NCI-H2171 (cell line): ENCODE results near the gene EXOC3.
"Not testable (repeated sequence)": the region's sequence is repeated elsewhere in the genome, so short reads cannot be mapped to it uniquely, and the experiment has no call there.

ENCODE experiments used
- DNase-seq: peaks from one replicate; lab custom pipeline; 2025; lab: John Stamatoyannopoulos, UW

Gene EXOC3

DNA sequence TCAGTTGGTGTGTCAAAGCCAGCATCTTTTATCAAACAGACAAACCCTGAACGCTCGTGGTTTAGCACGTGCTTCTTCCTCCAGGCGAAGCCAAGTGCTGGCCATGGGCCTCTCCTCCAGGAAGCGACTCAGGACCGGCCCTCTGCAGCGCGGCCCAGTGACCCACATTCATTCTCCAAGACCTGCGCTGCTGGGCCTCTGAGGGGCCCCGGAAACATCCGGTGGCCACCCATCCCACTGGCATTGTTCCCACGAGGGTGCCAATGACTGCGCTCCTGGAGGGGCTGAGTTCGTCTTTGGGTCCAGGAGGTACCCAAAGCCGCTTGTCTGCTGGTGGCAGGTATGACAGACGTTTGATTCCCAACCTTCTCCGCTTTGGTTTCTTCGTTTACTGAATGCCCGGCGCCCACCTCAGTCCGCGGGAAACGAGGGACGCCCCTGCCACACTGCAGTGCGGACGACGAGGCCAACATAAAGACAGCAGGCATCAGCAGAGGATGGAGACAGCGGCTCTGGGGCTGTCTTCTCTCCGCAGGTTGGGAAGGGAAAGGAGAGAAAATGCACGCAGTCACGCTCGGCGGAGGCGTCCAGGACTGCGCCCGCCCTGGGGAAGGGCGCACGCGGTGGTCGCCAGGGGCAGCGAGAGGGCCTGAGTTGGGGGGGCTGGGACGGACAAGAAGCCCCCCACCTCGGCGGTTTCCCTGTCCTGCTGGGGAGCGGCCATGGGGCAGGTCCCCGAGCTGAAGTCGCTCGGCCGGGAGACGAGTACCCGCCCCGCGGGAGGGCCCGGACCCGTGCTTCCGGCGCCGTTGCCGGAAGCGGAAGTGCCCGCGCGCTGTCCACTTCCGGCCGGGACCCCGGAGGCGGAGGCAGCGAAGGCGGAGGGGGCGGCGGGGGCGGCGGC, at the start of gene EXOC3:
TSS of gene EXOC3 (plus strand) at position 842 of the 904 bp plus-strand sequence. CDS start 3,030 bp downstream, outside the sequence.
- DNase-seq, result peak; percentile 80

DNA sequence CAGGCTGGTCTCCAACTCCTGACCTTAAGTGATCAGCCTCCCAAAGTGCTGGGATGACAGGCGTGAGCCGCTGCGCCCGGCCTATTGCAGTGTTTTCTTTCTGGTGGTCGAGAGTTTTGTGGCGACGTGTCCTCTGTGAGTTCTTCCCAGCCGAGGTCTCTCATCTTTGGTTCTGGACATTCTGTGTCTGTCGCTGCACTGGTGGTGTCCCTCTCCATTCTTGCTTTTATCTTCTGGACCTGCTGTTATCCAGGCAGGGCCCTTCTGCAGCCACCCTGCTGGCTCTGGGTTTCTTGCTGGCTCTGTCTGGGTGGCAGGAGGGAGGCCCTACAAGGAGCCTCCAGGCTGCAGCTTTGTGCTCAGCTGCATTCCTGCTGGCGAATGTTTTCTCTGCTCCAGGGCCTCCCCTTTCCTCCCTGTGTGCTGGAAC, 49.1 kb upstream of the EXOC3 start:
- DNase-seq, result no peak

DNA sequence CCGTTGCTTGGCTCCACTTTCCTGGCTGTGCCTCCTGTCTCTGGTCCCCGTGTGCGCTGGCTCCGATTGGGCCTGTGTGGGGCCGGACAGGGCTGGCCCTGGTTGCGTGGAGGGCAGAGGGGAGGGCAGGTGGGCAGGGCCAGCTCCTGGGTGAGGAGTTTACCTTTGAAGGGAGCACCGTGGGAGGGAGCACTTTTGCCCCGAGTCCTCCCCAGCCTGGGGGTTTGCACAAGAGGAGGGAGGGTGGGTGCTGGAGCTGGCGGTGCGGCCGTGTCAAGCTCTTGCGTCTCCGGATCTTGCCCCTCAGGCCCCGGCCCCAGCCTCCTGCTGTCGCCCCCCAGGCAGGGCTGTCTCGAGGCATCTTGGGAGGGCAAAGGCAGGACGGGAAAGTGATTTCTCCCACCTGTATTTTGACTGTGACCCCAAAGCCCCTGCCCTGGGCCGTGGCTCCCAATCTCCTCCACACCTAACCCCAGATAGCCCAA, 48.3 kb upstream of the EXOC3 start:
- DNase-seq, result no peak

DNA sequence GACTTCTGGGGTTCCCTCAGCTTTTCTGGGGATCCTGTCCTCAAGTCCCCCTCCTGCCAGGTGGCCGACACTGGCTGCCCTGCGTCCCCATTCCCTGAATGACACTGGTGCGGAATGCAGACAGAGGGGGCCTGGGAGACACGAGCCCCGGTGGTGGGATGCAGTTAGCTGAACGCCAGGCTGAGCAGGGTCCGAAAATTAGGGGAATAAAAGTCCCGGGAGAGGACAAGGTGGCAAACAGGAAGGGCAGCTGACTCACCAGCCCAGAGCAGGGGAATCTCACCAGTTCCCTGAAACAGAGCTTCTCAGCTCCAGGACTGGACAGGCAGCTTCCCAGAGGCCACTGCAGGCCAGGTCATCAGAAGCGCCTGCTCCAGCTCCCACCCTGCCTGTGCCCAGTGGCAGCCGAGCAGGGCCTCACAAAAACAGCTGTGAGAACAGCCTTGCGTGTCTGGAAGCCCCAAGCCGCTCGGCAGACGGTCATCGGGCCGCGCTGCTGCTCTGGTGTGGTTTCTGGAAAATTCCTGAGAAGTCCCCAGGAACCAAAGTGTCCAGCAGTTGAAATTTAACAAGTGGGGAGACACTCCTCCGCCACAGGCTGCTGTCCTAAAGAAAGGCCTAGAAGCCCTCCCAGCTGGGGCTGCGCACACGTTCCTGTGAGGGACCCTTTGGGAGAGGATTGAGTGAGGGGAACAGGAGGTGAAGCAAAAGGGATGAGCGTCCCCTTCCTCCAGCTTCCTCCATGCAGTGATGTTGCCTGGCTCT, 47.6 kb upstream of the EXOC3 start:
- no peak for DNase-seq

DNA sequence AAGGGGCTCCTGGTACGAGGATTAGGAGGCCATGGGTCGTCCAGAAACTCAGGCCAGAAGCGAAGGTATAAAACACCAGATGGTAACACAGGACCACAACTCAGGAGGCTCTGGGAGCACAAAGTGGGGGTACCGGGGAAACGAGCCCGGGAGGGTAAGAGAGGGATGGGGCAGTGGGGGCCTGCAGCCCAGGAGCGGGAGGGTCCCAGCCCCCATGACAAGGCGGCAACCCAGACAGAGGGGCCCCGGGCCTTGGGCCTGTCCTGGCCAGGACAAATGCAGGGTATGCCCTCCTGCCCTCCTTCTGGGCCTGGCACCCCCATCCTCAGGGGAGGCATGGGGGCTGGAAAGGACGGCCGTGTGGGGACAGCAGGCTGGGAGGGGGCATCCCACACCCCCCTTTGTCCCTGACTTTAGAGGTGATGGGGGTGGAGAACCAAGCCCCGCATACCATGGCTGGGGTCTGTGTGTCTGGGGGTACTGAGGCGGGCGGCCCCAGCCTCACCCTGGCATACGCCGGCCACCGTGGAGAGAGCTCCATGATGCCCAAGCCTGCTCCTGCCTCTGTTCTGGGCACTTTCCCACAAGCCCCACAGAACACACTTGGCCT, 47.0 kb upstream of the EXOC3 start:
- no peak for DNase-seq

DNA sequence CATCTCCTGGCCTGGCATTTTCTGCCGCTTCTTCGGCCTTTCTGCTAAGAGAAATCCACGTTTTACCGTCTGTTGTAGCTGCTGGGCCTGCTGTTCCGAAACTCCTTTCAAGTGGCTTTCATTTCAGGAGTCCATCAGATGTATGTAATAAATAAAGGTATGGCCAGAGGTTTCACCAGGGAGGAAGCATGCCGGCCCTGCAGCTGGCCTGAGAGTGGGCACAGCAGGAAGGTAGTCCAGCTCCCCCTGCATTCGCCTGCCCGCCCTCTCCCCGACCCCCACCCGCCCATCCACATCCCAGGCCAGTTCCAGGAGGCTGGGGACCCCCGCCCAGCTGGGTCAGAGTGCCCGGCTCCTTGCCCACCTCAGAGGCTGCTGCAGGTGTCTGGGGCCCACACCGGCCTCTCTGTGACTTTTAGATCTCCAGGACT, 46.4 kb upstream of the EXOC3 start:
- DNase-seq, result peak; percentile 28

DNA sequence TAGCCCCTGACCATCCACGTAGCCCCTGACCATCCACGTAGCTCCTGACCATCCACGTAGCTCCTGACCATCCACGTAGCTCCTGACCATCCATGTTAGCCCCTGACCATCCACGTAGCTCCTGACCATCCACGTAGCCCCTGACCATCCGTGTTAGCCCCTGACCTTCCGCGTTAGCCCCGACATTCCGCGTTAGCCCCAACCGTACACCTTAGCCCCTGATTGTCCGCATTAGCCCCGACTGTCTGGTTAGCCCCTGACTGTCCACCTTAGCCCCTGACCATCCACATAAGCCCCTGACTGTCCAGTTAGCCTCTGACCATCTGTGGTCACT, 44.9 kb upstream of the EXOC3 start:
- DNase-seq, result not testable (repeated sequence)

DNA sequence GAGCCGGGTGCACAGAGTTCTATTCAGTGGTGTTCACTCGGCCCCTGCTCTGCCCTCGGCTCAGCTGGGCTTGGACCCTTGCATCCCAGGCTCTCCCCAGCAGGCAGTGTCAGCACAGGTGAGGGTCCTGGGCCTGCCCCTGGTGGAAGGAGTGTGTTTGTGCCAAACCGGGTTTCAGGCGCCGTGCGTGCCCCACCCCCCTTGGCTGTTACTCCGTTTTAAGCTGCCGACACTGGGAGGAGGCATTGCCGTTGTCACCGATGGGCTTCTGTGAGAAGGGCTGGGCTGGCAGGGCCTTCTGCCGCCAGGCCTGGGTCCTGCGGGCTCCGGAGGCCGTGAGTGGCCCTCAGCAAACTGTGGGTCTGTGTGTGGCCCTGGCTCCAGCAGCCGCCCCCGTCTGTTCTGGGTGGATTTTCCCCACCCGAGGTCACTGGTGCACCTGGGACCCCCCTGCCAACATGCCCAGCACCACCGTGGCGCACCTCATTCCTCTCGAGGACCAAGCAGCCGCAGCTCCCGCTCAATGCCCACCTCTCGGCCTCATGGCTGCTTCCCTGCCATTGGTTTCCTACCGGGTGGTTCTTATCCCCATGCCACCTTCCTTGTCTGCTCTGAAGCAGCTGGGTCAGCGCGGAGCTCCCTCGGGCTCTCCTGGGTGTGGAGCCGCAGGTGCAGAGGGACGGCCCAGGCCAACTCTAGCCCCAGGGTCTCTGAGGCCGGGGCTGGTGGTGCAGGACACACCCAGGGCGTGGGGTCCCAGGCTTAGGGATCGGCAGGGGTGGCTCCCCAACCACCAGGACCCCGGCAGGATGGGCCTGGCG, 44.3 kb upstream of the EXOC3 start:
- peak; percentile 46 for DNase-seq

DNA sequence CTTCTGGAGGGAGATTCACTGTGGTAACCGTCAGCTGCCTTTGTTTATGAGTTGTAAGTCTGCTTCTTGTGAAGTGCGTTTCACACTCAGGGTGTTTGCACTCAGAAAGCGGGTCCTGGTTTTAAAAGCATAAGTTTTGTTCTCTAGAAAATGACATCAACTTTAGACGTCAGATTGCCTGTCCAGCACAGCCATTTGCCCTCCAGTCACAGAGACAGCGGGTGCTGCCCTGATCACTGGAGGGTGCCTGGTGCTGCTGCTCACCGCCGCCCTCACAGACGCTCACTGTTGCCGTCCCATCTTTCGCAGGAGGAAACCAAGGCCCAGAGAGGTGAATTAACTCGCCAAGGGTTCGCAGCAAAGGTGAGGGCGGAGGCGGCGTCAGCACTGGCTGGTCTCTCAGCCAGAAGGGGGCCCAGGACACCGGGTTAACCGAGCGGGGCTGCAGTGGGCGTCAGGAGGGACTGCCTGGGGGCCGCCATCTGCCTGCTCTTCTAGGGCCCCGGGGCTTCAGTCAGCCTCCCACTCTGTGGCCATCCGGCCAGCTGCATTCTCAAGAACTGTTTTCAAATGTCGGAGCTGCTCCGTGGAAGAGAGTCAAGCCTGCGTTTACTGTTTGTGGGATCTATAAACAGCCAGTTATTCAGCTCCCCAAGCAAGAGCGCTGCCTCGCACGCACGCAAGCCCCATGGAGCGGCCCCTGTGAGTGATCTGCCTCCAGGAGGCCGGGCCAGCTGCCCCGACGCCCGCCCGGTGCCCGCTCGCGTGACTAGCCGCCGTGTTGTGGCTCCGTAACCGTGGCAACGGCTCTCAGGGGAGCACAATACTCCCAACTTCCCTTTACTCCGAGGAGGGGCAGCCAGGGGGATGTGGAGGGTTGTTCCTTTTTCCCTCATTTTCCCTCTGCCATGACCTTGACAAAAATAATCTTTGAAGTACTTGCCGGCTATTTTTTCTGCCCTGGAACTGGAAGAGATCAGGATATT, 43.4 kb upstream of the EXOC3 start:
- peak; percentile 100 for DNase-seq

DNA sequence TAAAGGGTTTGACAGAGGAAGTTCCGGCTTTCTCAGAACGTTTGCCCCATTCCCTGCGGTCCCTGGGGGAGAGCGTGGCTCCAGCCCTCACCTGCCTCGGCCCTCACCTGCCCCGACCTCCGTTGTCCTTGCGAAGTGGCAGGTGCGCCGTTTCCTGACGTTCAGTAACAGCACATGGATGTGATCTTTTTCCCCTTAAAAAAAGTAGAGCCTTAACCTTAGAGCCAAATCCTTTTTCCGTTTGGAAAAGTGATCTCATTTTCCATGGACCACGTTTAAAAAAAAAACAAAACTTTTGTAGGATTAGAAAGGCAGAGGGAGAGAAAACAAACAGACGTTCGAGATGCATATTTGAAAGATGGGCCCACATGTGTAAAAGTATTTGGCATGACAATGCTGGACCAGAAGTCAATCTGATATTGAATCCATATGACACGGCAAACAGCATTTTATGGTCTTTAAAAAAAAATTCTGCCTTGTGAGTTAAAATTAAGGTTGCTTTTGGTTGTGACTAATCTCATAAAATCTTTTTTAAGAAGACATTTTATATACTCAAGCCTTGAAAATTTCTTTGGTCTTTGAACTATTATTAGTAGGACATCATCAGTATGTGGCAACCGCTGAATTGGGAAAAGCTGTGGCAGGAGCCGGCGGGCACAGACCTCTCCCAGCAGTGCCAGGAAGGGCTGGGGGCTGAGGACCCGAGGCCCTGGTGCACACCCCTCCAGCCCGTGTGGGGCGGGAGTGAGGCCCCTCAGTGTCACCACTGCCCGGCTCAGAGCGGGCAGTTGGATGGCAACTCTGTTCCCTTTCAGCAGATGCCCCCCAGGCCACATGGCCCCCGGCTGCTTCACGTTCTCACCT, 42.5 kb upstream of the EXOC3 start:
- peak; percentile 94 for DNase-seq

DNA sequence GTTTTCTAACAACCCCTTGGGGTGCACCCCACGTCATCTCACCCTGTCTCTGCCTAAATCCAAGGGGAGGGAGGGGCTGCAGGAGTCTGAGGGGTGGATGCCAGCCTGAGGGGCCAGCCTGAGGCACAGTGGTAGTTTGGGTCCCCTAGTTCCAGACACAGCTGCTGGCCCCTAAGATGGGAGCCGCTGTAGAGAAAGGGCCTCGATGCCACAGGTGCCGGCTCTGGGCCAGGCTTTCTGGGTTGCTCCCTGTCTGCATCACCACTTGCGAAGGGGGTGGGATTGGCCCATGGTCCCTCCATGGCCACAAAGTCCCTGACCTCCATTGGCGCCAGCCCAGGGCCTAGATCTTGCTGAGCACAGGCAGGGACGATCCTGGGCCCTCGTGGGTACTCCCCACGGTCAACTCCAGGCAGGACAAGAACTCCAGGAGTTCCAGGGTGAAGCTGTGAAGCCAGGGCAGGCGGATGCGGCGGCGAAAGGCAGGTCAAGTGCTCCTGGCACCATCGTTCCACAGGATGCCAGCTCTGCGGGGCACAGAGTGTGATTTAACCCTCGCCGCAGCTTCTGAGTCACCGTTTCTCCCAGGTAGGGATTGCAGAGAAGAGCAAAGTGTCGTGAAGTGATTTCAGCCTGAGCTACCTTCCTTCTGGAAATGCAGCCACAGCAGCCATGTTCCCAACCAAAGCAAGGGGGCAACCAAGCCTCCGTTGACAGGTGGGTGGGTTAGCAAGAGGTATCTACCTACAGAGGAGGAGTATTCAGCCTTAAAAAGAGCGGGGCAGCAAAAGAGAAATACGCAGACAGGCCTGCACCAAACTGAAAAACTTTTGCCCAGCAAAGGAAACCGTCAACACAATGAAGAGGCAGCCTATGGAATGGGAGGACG, 41.6 kb upstream of the EXOC3 start:
- no peak for DNase-seq

DNA sequence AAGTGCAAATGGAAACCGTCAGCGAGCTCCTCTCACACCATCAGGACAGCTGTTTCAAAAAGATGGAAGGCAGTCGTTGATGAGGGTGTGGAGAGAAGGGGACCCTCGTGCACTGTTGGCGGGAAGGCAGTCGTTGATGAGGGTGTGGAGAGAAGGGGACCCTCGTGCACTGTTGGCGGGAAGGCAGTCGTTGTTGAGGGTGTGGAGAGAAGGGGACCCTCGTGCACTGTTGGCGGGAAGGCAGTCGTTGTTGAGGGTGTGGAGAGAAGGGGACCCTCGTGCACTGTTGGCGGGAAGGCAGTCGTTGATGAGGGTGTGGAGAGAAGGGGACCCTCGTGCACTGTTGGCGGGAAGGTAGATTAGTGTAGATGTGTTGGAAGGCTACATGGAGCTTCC, 40.8 kb upstream of the EXOC3 start:
- not testable (repeated sequence) for DNase-seq

DNA sequence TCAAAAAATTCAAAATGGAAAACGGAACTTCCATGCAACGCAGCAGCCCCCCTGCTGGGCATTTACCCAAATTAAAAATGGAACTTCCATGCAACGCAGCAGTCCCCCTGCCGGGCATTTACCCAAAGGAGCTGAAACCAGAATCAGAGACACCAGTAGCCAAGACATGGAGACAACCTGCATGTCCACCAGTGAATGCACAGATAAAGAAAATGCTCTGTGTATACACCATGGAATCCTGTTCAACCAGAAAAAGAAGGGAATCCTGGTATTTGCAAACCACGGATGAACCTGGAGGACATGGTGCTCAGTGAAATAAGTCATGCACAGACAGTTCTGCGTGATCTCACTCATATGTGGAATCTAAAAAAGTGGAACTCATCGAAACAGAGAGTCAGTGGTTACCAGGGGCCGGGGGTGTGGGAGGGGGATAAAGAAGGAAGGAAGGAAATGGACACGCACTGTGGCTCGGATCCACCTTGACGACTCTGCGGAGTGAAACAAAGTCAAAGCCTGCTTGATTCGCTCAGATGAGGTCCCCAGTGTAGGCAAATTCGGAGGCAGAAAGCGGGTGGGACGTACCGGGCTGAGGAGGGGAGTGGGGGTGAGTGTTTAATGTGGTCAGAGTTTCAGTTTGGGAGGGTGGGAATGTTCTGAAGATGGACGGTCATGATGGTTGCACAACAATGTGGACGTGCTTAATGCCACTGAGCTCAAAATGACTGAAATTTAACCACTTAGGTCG, 40.2 kb upstream of the EXOC3 start:
- DNase-seq, result no peak

DNA sequence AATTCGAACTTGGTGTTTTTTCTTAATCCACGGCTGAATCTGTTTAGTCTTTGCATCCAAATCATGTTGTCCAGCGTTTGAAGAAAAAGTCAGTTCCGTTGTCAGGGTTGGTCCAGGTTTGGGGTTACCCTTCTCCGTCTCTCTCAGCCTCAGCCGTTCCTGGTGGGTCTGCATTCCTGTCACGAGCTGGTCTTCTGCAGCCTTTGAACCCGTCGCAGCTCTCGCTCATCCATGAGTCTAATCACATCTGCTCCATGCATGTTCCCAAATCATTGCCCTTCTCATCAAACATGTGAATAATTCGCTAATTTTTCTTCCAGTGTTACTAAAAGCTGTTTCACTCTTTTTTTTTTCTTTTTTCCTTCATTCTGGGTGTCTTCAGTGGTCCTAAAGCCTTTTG, 39.0 kb upstream of the EXOC3 start:
- no peak for DNase-seq

DNA sequence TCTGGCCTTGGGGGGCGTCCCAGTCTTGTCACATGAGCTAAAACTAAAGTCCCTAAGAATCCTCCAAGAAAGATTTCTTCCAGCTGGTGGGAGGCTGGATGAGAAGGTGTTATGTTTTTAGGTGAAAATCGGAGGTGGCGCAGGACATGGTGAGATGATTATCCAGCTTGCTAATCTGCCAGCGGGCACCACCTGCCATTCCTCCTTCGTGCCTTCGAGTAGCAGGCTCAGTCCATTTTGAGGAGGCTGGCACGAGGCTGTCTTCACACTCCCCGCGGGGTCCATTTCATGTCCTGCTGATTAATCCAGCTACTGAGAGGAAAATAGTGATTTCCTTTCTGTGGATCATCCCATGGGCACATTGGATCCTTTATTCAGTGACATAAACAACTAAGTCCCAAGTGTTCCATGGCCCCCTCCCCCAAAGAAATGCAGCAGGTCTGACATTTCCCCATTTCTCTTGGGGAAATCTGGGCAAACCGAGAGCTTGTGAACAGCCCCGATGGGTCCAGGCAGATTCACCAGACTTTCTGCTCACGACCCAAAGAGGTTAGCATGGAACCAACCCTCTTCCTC, 38.2 kb upstream of the EXOC3 start:
- no peak for DNase-seq

DNA sequence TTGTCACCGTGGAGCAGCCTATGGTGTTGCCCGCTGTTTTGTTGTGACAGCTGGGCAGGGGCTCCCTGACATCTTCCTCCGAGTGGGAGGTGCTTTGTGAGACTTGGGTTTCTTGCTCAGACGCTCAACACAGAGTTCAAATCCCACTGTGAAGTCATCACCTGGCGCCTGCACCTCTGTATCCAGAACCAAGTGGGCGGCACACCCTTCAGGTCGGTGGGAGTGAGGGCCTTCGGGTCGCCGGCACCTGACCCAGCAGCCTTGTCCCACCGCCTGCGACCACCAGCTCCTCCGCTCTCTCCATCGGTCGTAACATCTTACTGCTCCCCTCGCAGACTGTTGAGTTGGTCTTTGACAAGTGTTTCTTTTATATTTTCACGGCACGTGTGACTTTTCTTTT, 37.6 kb upstream of the EXOC3 start:
- DNase-seq, result no peak

DNA sequence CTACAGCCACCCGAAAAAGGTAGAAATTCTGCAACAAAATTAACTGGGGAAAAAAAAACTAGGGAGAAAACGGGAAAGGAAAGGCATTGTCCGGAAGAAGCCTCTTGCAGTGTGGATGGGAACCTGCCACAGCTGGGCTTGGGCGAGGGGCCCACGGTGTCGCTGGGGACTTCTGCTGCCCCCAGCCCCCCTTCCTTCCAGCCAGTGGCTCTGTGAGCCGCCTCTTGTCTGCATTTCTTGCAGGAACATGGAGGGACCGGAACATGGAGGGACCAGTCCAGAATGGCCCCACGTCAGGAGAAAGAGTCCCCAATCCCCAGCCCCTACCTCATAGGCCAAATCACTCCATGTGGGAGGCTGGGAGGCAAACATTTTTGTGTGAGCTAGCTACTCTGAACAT, 36.9 kb upstream of the EXOC3 start:
- DNase-seq, result no peak
